ENCODE data around the gene MERTK. TPM values are rescaled to one million over a fixed set of nuclear protein-coding genes. Genes with fewer than 3 reads are reported as not detected.
A peak's percentile ranks its signal among the peaks of the same experiment; 100 is the strongest.

The MERTK gene
- total and polyA plus RNA-seq, 2 donors (not counting 1 experiment from before 2014, with no cell fraction given), result 0.04 to 0.34 TPM

- CTCF ChIA-PET, result interaction anchor here (1.1 kb wide), 1 partner anchor 19 kb away, joined by 5 read pairs; no protein-coding TSS in a partner anchor
- peak overlapping the region; percentile 6 for H3K4me3 Mint-ChIP-seq
- WGBS (ENCODE audit: insufficient coverage), result 25% methylated on average over 3 of the region's 4 CpGs
- TF ChIP-seq EZH2 (IDR thresholded peaks at IDR 0.05; ENCODE audit: borderline replicate concordance, insufficient read depth, low read depth, low read length, poor library complexity, severe bottlenecking) (no peak), CTCF (IDR thresholded peaks at IDR 0.05) (no peak)
- intact Hi-C loops (cut with micrococcal nuclease), result no loop called here
- DNase-seq (peak; percentile 57), ATAC-seq (ENCODE audit: low read depth) (peak; percentile 31)
- H2AFZ ChIP-seq (ENCODE audit: insufficient read depth, low read depth, low read length, poor library complexity, severe bottlenecking), result peak overlapping the region; percentile 2
- POLR2A ChIA-PET, result no interaction called here
- peaks cover 7% of the 10 kb centered on the region for H3K27me3 Mint-ChIP-seq
- no peaks in the 10 kb centered on the region for H3K36me3 ChIP-seq (replicated peaks in 1 of 2; ENCODE audit: control extremely low read depth in 1 of 2, control insufficient read depth in 1 of 2, extremely low read depth in 1 of 2, insufficient read depth in 2 of 2, low read length in 1 of 2)
- peak overlapping the region; percentile 18 for H3K27ac Mint-ChIP-seq
- peaks cover 0 to 6% (median 0%) of the 10 kb centered on the region in 4 experiments for H3K27me3 ChIP-seq (replicated peaks in 1 of 4; ENCODE audit: control extremely low read depth in 1 of 4, control insufficient read depth in 3 of 4, insufficient read depth in 4 of 4, low read length in 3 of 4)
- H3K4me3 ChIP-seq (ENCODE audit: control extremely low read depth in 1 of 5, extremely low read depth in 1 of 5, insufficient read depth in 1 of 5, low read depth in 2 of 5, low read length in 4 of 5), result no peak overlapping the region
- peaks cover 13 to 15% of the 10 kb centered on the region in 2 donors for H3K4me1 ChIP-seq (ENCODE audit: control insufficient read depth in 2 of 2, insufficient read depth in 2 of 2, low read length in 2 of 2)
- H3K4me1 Mint-ChIP-seq, result peaks cover 14% of the 10 kb centered on the region
- no peaks in the 10 kb centered on the region for H4K20me1 ChIP-seq (ENCODE audit: control insufficient read depth, insufficient read depth, low read length, poor library complexity, severe bottlenecking)
- H3K4me2 ChIP-seq (replicated peaks; ENCODE audit: low read depth, low read length, poor library complexity, severe bottlenecking), result peak overlapping the region; percentile 19
- no peak overlapping the region for H3K9ac ChIP-seq (ENCODE audit: low read length)
- no peaks in the 10 kb centered on the region for H3K9me3 Mint-ChIP-seq (ENCODE audit: insufficient read depth)
- no peak overlapping the region for H3K27ac ChIP-seq (ENCODE audit: low read length in 2 of 2)
- no peaks in the 10 kb centered on the region for H3K9me3 ChIP-seq (ENCODE audit: control extremely low read depth in 1 of 3, control insufficient read depth in 2 of 3, insufficient read depth in 1 of 3, low read length in 2 of 3)
- H3K79me2 ChIP-seq (ENCODE audit: control insufficient read depth, insufficient read depth, low read length), result no peaks in the 10 kb centered on the region
These were observed 7.8 kb downstream of the MERTK start for GRCh38 chr2:111905990-111906735.

- peaks cover 14% of the 10 kb centered on the region for H3K4me1 Mint-ChIP-seq
These were observed 10.2 kb downstream of the MERTK start for GRCh38 chr2:111908578-111908977.

More at GRCh38 chr2:111908578-111908977, 10.2 kb downstream of the MERTK start:
- no peak overlapping the region for H3K4me3 ChIP-seq (ENCODE audit: control extremely low read depth in 1 of 5, extremely low read depth in 1 of 5, insufficient read depth in 1 of 5, low read depth in 2 of 5, low read length in 4 of 5)
- no peaks in the 10 kb centered on the region for H3K36me3 ChIP-seq (replicated peaks in 1 of 2; ENCODE audit: control extremely low read depth in 1 of 2, control insufficient read depth in 1 of 2, extremely low read depth in 1 of 2, insufficient read depth in 2 of 2, low read length in 1 of 2)
- WGBS (ENCODE audit: insufficient coverage), result no CpG with 5 or more reads among the region's 1 CpG
- Mint-ChIP-seq H3K27me3 (no peaks in the 10 kb centered on the region), H3K9me3 (ENCODE audit: insufficient read depth) (no peaks in the 10 kb centered on the region), H3K4me3 (no peak overlapping the region), H3K27ac (no peak overlapping the region)
- intact Hi-C loops (cut with micrococcal nuclease), result no loop called here
- H3K9ac ChIP-seq (ENCODE audit: low read length), result no peak overlapping the region
- no peak overlapping the region for H3K27ac ChIP-seq (ENCODE audit: low read length in 2 of 2)
- H4K20me1 ChIP-seq (ENCODE audit: control insufficient read depth, insufficient read depth, low read length, poor library complexity, severe bottlenecking), result no peaks in the 10 kb centered on the region
- TF ChIP-seq CTCF (IDR thresholded peaks at IDR 0.05) (no peak), EZH2 (IDR thresholded peaks at IDR 0.05; ENCODE audit: borderline replicate concordance, insufficient read depth, low read depth, low read length, poor library complexity, severe bottlenecking) (no peak)
- peaks cover 13 to 15% of the 10 kb centered on the region in 2 donors for H3K4me1 ChIP-seq (ENCODE audit: control insufficient read depth in 2 of 2, insufficient read depth in 2 of 2, low read length in 2 of 2)
- CTCF ChIA-PET, result no interaction called here
- H3K9me3 ChIP-seq (ENCODE audit: control extremely low read depth in 1 of 3, control insufficient read depth in 2 of 3, insufficient read depth in 1 of 3, low read length in 2 of 3), result no peaks in the 10 kb centered on the region
- H3K4me2 ChIP-seq (replicated peaks; ENCODE audit: low read depth, low read length, poor library complexity, severe bottlenecking), result no peak overlapping the region
- no peaks in the 10 kb centered on the region for H3K79me2 ChIP-seq (ENCODE audit: control insufficient read depth, insufficient read depth, low read length)
- ATAC-seq (ENCODE audit: low read depth) (no peak), DNase-seq (no peak)
- POLR2A ChIA-PET, result no interaction called here
- no peak overlapping the region for H2AFZ ChIP-seq (ENCODE audit: insufficient read depth, low read depth, low read length, poor library complexity, severe bottlenecking)
- no peaks in the 10 kb centered on the region for H3K27me3 ChIP-seq (replicated peaks in 1 of 4; ENCODE audit: control extremely low read depth in 1 of 4, control insufficient read depth in 3 of 4, insufficient read depth in 4 of 4, low read length in 3 of 4)
